Caco-2 (cell line): ENCODE data around the gene CEBPA. TPM values are rescaled to one million over a fixed set of nuclear protein-coding genes. Genes with fewer than 3 reads are reported as not detected.

Source experiments
- BruUV-seq: library from RNA; stranded (reverse); fragments of 400-500 nt; replicated peaks from 2 replicates; lab custom pipeline; 2021; lab: Mats Ljungman, UMichigan
- CTCF ChIA-PET: fragments of 300-600 bp; sonication (Branson Sonifier 250); formaldehyde crosslinking; loops from one replicate; lab custom pipeline; 2022; ENCODE audit warnings: antibody characterized with exemption; lab: Charles Lee
- POLR2A ChIA-PET: fragments of 300-600 bp; sonication (Branson Sonifier 250); formaldehyde crosslinking; loops from one replicate; lab custom pipeline; 2022; ENCODE audit warnings: antibody characterized with exemption; lab: Charles Lee
- DNase-seq, 2 experiments: peaks; one replicate each; pipeline versions ENCODE4 v3.0.0 to v3.0.0-alpha.2; 2020 to 2022
- H3K27me3 ChIP-seq: replicated peaks from 2 replicates; pipeline ENCODE4 v1.6.0; 2011; ENCODE audit warnings: low read length; ENCODE audit not compliant: control insufficient read depth, insufficient read depth
- H3K36me3 ChIP-seq: 2 replicates; pipeline ENCODE4 v1.5.1; 2011; ENCODE audit warnings: low read length; ENCODE audit not compliant: control insufficient read depth, insufficient read depth
- H3K4me1 ChIP-seq: fragments of 250-450 bp; sonication (Bioruptor Pico); 2 replicates; pipeline ENCODE4 v1.5.1; 2020; ENCODE audit warnings: mild to moderate bottlenecking
- H3K4me3 ChIP-seq: 2 replicates; pipeline ENCODE4 v1.5.1; 2011; ENCODE audit warnings: low read depth, mild to moderate bottlenecking, control low read depth, low read length
- H3K9me3 ChIP-seq: fragments of 250-450 bp; sonication (Bioruptor Pico); 2 replicates; pipeline ENCODE4 v1.5.1; 2020; ENCODE audit warnings: mild to moderate bottlenecking, moderate library complexity
- H3K27ac Mint-ChIP-seq: one replicate; pipeline ENCODE4 v1.8.0; 2022; ENCODE audit warnings: mixed read lengths; ENCODE audit not compliant: unreplicated experiment
- H3K27me3 Mint-ChIP-seq: one replicate; pipeline ENCODE4 v1.8.0; 2022; ENCODE audit warnings: mixed read lengths; ENCODE audit not compliant: insufficient read depth, unreplicated experiment
- H3K36me3 Mint-ChIP-seq: one replicate; pipeline ENCODE4 v1.8.0; 2022; ENCODE audit warnings: mild to moderate bottlenecking, mixed read lengths; ENCODE audit not compliant: insufficient read depth, unreplicated experiment
- H3K4me1 Mint-ChIP-seq: one replicate; pipeline ENCODE4 v1.8.0; 2022; ENCODE audit warnings: low read depth, mixed read lengths; ENCODE audit not compliant: unreplicated experiment
- H3K4me3 Mint-ChIP-seq: one replicate; pipeline ENCODE4 v1.8.0; 2022; ENCODE audit warnings: mild to moderate bottlenecking, moderate library complexity, mixed read lengths; ENCODE audit not compliant: unreplicated experiment
- H3K9me3 Mint-ChIP-seq: one replicate; pipeline ENCODE4 v1.8.0; 2022; ENCODE audit warnings: mixed read lengths; ENCODE audit not compliant: unreplicated experiment
- CTCF ChIP-seq, 2 experiments: fragments of 200-600 bp in 1 of 2; IDR thresholded peaks; 1 replicate in 1 of 2; 2 replicates in 1 of 2; pipeline versions ENCODE4 v1.5.1 to v1.8.0; 2011 to 2022; ENCODE audit warnings: antibody characterized with exemption in 1 of 2, control low read depth in 1 of 2, inconsistent platforms in 1 of 2, low read depth in 1 of 2, low read length in 1 of 2, mild to moderate bottlenecking in 1 of 2, moderate library complexity in 1 of 2; ENCODE audit not compliant: insufficient read depth in 1 of 2, severe bottlenecking in 1 of 2, unreplicated experiment in 1 of 2
- intact Hi-C: fragments of 100-400 bp; cut with micrococcal nuclease; formaldehyde crosslinking; loops from one replicate; pipeline ENCODE4 v1.10.0; 2022; ENCODE audit not compliant: unreplicated experiment
- total RNA-seq: library from RNA; stranded (reverse); gene quantifications from 2 replicates; pipeline ENCODE4 v1.2.3, GENCODE V29; 2022

The CEBPA gene
- total RNA-seq, 1 experiment from 2014 or later = 110 TPM

DNA sequence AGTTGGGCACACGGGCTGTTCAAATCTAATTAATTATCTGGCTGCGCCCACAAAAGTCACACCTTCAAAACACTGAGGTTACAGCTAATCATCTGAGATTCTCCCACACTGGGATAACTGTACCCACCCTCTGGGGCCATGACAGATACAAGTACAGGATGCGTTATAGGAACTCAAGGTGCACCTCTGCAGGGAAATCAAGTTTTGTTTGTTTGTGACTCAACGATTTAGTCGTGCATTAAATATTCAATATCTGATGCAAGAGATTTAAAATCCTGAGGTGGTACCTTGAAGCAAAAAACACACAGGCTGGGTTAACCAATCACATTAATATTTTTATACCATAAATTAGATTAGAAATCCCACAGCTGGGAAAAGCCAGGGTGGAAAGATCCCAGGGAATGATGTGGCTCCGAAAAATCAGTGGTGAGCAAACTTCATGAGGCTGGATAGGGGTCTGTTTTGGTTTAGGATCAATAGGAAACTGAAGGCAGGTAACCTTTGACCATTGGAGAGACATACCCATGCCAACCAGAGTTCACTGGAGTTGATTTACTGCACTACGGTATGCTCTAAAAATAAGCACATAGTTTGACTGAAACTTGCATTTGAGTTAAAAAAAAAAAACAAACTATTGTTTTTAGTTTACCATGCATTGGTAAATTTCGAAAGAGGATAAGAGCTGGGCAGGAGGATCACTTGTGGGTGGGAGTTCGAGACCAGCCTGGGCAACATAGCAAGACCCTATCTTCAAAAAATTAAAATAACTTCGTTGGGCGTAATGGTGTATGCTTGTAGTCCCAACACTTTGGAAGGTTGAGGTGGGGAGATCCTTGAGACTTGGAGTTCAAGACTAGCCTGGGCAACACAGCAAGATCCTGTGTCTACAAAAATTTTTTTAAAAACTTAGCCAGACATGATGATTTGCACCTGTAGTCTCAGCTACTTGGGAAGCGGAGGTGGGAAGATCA, 47.3 kb upstream of the CEBPA start:
- CTCF ChIA-PET = interaction anchor here (1.5 kb wide), 1 partner anchor 54 kb away, joined by 3 read pairs; no protein-coding TSS in a partner anchor
- H3K4me3 Mint-ChIP-seq = no peak overlapping the region
- H3K9me3 Mint-ChIP-seq = no peaks in the 10 kb centered on the region
- TF ChIP-seq CTCF (IDR thresholded peaks at IDR 0.05; ENCODE audit: insufficient read depth in 1 of 2, low read depth in 1 of 2, low read length in 1 of 2, severe bottlenecking in 1 of 2, unreplicated experiment in 1 of 2) = no peak
- Histone ChIP-seq H3K9me3 (no peaks in the 10 kb centered on the region; the same call in 1 of the 2 replicates), H3K36me3 (no peaks in the 10 kb centered on the region), H3K4me1 (no peaks in the 10 kb centered on the region), H3K27me3 (no peaks in the 10 kb centered on the region), H3K4me3 (no peak overlapping the region)
- BruUV-seq = no TSS peak
- intact Hi-C loops = no loop called here
- H3K27me3 Mint-ChIP-seq = no peaks in the 10 kb centered on the region
- H3K4me1 Mint-ChIP-seq = no peaks in the 10 kb centered on the region
- DNase-seq = no peak
- H3K36me3 Mint-ChIP-seq = no peaks in the 10 kb centered on the region
- POLR2A ChIA-PET = no interaction called here
- no peak overlapping the region for H3K27ac Mint-ChIP-seq

DNA sequence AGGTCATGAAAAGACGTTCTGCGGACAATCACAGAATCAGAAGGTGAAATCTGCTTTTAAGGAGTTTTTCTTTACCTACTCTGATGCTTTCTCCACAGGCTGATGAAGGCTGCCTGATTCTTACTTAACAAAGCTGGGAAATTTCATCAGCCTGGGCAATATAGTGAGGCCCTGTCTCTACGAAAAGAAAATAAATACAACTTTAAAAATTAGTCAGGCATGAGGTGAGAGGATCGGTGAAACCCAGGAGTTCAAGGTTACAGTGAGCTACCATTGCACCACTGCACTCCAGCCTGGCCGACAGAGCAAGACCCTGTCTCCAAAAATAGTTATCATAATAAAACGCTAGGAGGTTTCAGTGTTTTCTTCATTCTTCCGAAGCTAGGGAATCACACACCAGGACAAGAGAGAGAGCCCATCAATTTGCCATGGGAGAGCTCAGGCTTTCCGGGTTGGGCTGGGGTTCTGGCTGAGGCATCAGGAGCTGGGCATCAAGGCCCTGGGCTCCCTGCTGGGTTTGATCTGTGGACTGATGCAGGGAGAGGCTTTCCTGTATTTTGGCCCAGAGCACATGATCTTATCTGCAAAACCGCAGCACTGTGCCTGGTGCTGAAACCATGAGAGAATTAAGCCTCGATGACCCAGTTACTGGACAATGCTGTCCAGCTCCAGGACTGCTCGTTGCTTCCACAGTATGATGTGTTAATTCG, 46.1 kb upstream of the CEBPA start:
- Histone ChIP-seq H3K36me3 (no peaks in the 10 kb centered on the region), H3K4me3 (no peak overlapping the region), H3K9me3 (no peaks in the 10 kb centered on the region), H3K27me3 (no peaks in the 10 kb centered on the region), H3K4me1 (no peaks in the 10 kb centered on the region)
- CTCF ChIA-PET = interaction anchor here (1.5 kb wide), 1 partner anchor 56 kb away, joined by 3 read pairs; no protein-coding TSS in a partner anchor
- H3K4me1 Mint-ChIP-seq = no peaks in the 10 kb centered on the region
- BruUV-seq = no TSS peak
- H3K4me3 Mint-ChIP-seq = no peak overlapping the region
- POLR2A ChIA-PET = no interaction called here
- DNase-seq = no peak
- H3K36me3 Mint-ChIP-seq = no peaks in the 10 kb centered on the region
- TF ChIP-seq CTCF (IDR thresholded peaks at IDR 0.05; ENCODE audit: insufficient read depth in 1 of 2, low read depth in 1 of 2, low read length in 1 of 2, severe bottlenecking in 1 of 2, unreplicated experiment in 1 of 2) = no peak
- no peaks in the 10 kb centered on the region for H3K9me3 Mint-ChIP-seq
- intact Hi-C loops = no loop called here
- H3K27ac Mint-ChIP-seq = no peak overlapping the region
- no peaks in the 10 kb centered on the region for H3K27me3 Mint-ChIP-seq

- Mint-ChIP-seq H3K4me1 (no peaks in the 10 kb centered on the region), H3K27me3 (no peaks in the 10 kb centered on the region), H3K4me3 (no peak overlapping the region), H3K9me3 (no peaks in the 10 kb centered on the region), H3K27ac (no peak overlapping the region), H3K36me3 (no peaks in the 10 kb centered on the region)
- Histone ChIP-seq H3K36me3 (no peaks in the 10 kb centered on the region), H3K4me3 (no peak overlapping the region), H3K4me1 (no peaks in the 10 kb centered on the region), H3K9me3 (no peaks in the 10 kb centered on the region), H3K27me3 (no peaks in the 10 kb centered on the region)
- no peak for DNase-seq
- CTCF ChIA-PET = no interaction called here
- POLR2A ChIA-PET = no interaction called here
- intact Hi-C loops = no loop called here
- BruUV-seq = no TSS peak
- TF ChIP-seq CTCF (IDR thresholded peaks at IDR 0.05; ENCODE audit: insufficient read depth in 1 of 2, low read depth in 1 of 2, low read length in 1 of 2, severe bottlenecking in 1 of 2, unreplicated experiment in 1 of 2) = no peak
Observed at GRCh38 chr19:33347300-33347699, 45.0 kb upstream of the CEBPA start.
